NCI-H187 (cell line): ENCODE results near the gene C9orf152.
A peak's percentile ranks its signal among the peaks of the same experiment; 100 is the strongest.
"Not testable (repeated sequence)": the region's sequence is repeated elsewhere in the genome, so short reads cannot be mapped to it uniquely, and the experiment has no call there.

ENCODE experiments used
- DNase-seq, 2 experiments: peaks; one replicate each; lab custom pipeline; 2025; lab: John Stamatoyannopoulos, UW

The C9orf152 gene

DNA sequence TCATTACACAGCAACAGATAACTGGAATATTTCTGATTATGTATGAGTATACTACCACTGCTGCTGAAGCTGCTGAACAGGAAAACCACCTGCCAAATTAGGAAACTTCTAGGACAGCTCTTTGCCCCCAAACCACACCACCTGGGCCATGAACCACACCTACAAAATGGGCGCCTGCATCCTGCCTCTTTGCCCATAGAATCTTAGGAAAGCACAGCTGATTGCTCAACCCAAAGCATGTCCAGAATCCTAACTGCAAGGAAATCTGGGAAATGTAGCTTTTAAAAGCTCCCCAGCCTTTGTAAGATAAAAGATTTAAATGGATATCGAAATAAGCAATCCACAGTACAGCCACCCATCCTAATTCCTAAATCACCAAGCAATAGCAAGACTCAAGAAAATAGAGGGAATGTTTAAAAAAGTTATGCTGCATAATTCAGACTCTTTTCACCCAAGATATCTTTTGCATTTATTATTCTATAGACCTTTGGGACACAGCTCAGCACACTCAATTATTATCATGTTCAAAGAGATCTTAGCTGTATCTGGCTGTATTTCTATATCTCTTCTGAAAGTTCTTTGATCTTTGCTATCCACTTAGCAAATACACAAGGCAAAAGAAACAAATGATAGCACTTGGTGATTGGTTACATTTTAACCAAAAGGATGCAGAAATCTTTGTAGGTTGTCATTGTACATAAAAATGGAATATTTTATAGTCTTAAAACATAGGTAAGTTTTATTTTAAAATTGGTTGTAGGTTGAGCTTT is 6.8 kb upstream of the C9orf152 start:
- DNase-seq, result no peak

DNA sequence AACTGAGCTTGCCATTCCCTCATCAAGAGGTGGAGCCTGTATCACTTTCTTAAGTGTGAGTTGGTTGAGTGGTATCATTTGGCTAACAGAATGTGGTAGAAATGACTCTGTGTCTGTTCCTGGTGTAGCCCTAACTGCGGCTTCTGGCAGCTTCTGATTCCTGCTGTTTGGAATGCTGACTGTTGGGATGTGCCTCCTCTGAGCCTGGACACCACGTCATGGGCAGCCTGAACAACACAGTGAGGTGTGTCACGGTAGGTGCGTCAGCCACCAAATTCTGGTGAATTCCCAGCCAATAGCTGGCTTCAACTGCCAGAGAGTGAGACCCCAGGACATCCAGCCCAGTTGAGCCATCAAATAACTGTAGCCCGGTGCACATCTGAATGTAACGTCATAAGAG is 6.1 kb upstream of the C9orf152 start:
- no peak for DNase-seq

DNA sequence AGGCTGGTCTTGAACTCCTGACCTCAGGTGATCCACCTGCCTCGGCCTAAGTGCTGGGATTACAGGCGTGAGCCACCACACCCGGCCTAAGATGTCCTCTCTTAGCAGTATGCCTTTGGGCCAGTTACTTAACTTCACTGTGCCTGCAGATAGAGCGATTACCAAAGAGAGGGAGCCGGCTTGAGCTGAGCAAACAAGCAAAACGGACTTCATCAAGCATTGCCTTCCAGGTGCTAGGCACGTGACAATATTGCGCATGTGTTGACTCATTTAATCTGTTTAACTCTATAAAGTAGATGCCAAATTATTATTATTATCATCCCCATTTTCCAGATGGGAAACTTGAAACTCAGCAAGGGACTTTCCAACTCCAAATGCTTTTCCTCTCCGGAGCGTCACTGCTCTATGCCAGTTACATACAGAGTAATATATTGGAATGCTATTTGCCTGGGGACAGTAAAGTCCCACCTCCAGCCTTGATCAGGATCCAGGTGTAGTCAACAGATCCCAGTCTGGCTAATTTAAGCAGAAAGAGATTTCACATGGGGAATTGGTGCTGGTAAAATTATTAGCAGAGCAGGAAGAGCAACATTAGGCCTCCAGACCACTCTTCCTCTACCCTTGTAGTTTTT is 5.6 kb upstream of the C9orf152 start:
- DNase-seq, result no peak

DNA sequence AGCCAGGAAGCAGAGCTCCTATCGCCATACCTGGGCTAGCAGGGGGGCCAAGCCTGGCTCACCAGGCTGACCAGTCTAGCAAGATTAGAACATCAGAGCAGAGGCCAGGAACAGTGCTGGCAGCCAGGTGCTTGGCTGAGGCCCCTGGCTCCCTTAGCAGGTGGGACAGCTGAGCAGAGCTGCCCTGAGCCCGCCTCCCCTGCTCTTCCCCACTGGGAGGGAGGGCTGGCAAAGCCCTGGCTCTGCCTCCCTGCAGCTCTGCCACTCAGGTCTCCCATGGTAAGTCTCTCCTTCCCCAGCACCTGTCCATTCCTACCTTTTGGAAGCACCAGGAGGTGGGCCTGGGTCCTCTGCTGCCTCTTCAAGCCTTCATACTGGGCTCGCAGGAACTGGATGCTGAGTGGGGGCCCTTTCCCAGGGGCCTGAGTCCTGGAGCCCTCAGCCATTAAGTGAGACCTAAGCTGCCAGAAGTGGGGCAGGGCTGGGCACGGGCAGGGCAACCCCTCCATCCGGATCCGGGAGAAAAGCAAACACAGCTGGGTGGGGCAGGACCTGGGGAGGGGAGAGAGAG is 803 bp downstream of the C9orf152 start:
- no peak for DNase-seq

DNA sequence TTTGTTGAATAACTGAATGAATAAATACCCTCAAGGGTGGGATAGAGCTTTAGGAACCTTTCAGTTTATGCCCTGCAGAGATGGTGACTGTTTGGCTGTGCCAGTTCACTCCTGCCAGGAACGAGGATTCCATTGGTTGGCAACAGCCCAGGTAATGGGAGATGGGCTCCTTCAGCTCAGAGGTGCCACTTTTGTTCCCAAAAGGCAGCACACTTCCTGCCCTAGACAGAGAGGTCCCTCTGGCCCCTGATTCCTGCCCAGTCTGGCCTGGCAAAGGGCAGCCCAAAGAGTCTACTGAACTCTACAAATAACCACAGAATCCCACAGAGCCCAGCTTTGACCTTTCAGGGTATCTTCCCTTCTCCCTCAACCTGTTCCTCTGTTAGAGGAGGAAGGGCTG is 1.6 kb downstream of the C9orf152 start:
- no peak for DNase-seq

DNA sequence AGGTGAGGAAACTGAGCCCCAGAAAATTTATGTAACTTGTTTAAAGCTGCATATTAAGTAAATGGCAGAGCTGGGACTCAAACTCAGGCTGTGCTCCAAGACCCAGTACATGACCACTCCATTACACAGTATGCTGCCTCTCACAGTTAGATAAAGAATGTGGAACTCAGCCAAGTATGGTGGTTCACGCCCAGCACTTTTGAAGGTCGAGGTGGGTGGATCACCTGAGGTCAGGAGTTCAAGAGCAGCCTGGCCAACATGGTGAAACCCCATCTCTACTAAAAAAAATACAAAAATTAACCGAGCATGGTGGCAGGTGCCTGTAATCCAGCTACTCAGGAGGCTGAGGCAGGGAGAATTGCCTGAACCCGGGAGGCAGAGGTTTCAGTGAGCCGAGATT is 2.3 kb downstream of the C9orf152 start:
- DNase-seq, result not testable (repeated sequence)

DNA sequence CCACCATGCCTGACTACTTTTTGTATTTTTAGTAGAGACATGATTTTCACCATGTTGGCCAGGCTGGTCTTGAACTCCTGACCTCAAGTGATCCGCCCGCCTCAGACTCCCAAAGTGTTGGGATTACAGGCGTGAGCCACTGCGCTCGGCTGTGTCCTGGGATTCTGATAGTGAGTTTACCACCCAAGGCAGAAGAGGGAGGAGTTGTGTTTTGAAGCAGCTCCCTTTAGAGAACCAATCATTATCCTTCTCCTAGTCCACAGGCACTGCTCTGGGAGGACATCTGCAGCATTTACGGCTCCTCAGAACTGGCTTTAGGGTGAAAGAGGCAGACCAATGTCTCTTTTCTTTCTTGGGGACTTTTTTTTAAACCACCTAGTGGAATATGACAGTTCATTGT is 5.7 kb downstream of the C9orf152 start:
- no peak for DNase-seq

DNA sequence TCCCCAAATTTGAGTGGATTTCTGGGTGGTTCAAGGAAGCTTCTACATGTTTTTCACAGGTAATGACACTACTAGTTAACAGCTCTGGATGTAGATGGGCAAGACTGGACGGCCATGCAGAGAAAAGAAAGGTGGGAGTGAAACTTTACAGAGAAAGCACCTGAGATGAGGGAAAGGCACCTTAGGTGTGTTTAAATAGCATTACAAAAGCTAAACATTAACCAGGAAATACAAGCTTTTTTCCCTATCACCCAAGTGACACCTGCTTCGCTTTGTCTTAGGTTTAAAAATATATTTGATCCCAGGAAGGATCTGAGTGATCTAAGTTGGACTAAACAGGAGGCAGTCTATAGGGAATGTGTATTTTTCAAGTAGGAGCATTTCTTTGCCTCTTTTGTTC is 8.3 kb downstream of the C9orf152 start:
- DNase-seq, result no peak

DNA sequence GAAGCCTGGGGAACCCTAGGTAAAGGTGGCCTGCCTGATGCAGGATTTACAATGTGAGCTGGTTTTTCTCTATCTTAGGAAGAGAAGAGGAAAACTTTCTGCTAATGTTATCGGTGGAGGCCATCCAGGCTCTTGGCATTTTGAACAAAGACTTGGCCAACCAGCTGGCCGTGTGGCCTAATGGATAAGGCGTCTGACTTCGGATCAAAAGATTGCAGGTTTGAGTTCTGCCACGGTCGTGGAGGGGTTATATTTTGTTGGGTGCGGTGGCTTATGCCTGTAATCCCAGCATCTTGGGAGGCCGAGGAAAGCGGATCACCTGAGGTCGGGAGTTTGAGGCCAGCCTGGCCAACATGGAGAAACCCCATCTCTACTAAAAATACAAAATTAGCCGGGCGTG is 9.6 kb downstream of the C9orf152 start:
- no peak for DNase-seq

DNA sequence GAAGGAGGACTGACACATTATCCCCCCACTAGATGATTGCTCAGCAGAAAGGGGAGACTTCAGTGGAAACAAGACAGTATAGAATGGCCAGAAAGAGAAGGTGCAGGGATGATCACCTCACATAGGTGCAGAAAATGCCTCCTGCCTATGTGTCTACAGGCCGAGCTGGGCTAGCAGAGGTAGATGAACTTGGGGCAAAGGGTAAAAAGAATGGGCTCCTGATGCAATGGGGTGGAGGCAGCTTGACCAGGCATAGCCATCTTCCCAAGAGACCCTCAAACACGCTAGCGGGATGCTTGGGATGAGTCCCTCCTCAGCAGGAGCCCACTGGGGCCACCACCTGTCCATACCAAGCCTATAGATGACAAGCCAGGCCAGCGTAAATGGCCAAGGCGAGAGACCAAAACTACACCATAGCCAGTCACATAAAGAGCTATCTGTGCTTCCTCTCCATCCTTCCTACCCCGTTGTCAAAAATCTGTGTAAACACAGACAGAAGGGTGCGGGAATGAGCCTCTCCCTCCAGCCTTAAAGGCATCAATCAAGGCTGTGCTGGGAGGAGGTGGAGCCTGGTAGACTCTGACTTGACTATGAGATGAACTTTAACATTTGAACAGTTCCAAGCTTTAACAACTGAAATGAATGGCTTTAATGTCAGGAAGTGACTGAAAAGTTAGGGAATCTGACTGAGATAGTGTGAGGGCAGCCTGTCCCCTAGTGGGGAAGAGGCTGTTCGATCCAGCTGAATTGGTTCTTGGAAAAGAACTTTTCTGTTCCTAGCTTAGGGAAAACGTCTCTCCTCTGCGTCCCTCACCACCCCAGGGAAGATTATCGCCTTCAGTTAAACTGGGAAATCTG is 10.4 kb downstream of the C9orf152 start:
- no peak for DNase-seq

DNA sequence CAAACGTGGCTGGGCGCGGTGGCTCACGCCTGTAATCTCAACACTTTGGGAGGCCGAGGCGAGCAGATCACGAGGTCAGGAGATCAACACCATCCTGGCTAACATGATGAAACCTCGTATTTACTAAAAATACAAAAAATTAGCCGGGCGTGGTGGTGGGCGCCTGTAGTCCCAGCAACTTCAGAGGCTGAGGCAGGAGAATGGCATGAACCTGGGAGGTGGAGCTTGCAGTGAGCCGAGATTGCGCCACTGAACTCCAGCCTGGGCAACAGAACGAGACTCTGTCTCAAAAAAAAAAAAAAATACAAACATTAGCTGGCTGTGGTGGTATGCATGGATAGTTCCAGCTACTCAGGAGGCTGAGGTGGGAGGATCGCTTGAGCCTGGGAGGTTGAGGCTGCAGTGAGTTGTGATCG is 11.9 kb downstream of the C9orf152 start:
- DNase-seq, result not testable (repeated sequence)

DNA sequence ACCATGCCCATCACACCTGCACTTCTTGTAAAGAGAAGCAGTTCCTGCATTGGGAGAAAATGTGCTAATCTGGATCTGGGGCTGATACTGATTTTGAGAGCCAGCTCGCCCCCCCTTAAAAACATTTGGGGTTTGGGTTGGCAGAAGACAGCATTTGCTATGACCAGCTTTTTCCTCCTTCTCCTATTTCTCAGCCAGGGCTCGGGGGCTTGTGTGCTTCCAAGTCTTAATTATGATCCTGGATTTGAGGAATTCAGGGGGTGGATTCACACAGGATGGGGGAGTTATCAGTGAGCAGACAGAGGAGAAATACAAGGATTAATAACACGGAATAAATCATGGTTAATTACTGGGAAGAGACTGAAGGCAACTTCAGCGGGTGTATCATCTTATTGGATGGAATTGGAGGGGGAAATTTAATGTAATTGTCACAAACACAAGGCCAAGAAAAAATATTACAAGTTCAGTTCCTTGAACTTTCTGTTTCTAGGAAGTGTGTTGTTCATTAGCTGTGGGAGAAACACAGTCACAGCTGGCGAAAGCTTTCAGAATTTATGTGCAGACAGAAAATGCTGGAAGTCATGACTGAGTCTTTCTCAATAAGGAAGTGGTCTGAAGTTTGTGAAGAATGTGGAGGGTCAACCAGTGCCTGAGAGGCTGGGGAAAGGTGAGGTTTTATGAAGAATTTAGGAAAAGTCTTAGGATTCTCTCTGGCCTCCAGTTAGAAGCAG is 15.3 kb downstream of the C9orf152 start:
- DNase-seq, result no peak

DNA sequence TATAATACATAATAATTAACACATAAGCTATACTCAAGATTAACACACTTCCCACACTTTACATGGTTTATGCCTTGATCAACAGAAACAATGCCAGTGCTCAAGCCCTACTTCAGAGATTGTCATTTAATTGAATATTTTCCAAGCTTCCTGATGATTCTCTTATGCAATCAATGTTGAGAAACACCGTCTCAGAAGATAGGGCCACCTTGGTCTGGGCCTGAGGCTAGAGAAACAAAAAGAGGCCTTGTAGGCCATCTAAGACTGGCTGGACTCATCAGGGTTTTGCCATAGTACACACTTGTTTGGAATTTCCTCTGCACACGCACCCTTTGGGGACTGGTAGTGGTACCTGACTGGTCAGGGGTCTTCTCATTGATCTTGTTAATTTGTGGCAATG is 16.3 kb downstream of the C9orf152 start:
- no peak for DNase-seq

DNA sequence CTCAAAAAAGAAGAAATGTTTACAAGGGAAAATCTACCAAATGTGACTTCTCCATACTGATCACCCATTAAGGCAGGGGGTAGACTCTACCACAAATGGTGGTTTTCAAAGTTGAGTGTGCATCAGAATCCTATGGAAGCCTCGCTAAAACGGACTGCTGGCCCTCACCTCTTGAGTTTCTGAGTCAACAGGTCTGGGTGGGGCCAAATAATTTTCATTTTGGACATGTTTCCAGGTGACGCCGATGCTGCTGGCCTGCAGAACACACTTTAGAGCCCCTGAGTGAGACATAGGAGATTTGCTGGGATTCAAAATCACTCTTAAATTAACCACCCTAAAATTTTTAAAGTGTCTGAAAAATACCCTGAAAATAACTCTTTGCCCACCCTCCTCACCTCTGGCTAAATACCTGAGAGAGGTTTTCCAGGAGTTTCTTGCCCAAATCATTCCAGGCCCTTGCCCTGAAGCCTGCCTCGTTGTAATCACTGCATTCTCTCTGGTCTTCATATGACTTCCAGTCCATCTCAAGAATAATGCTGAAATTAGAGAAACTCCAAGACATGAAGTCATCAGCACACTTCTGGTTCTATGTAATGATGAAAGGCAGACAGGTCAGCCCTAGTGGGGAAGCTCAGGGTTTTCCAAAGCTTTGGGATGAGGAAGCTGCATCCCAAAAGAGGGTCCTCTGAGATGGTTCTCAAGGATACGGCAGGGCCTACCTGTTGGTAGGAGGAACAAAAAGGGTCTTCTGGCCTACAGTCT is 18.2 kb downstream of the C9orf152 start:
- no peak for DNase-seq

DNA sequence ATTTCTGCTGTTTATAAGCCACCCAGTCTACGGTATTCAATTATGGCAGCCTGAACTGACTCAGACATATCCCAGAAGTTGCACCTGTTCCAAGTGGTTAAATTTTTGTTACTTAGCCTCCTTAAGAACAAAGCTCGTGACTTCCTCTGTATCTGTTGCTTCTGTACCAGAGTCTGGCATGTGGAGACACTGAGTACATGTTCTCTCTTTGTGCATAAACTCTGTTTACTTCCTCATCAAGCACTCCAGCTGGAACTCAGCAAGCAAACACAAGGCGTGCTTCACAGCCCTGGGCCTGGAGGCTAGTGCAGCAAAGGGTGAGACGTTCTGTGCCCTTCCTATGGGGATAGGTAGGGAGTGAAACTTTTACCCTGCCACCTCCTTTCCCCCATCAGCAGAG is 19.0 kb downstream of the C9orf152 start:
- no peak for DNase-seq

DNA sequence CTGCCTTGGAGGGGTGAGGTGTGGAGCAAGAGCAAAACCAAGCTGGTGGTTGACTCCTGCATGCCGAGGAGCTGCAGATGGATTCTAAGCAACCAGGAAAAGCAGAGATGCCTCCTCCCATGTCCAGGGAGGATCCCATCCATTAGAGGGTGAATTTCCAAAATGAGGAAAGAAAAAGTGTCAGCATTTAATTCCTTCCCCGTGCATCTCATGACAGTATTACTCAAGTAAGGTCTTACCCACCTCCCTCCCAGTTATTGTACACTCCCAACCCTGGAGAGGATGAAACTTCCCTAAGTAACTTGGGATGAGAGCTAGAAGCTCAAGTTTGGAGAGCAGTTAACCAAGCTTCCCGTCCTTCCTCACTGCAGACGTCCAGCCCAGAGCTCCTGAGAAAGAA is 19.9 kb downstream of the C9orf152 start:
- DNase-seq, result no peak

DNA sequence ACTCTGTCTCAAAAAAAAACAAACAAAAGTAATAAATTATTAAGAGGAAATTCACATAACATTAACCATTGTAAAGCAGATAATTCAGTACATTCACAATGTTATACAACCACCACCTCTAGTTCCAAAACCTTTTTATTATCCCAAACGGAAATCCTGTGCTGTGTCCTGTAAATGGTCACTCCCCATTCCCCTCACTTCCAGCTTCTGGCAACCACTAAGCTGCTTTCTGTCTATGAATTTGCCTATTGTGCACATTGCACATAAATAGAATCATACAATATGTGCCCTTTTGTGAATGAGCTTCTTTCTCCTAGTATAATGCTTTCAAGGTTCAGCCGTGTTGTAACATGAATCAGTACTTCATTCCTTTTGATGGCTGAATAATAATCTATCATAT is 20.8 kb downstream of the C9orf152 start:
- DNase-seq, result no peak

DNA sequence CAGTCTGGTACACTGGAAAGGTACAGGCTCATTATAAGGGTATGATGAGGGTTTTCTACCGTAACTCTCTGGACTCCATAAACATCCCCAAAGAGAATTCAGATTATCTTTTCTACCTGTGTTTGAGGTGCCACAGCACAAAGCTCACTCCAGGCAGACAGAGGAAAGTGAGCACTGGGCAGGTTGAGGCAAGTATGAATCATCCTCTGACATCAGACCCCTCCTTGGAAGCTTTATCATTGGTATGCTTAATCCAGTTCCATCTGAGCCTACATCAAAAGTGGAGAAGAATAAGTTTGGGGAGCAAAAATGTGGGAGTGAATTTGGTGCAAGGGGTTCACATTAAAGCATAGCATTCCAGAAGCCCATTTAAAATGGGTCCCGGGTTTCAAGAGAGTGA is 21.7 kb downstream of the C9orf152 start:
- no peak for DNase-seq

DNA sequence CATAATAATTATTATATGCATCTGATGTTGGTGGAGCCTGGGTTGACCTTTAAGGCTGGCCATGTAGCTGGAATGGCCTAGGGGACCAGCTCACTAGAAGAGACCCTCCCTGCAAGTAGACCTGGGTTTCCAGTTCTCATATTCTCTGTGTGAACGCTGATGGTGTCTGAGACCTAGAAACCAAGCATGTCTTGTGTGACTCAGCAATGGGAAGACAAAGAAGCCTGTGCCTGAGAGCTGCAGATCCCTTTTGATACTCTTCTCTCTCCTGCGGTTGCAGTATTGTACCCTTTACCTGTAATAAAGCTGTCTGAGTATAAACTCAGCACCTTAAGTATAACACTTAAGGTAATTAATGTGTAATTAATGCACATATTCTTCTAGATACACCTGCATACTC is 22.2 kb downstream of the C9orf152 start:
- DNase-seq, result no peak

DNA sequence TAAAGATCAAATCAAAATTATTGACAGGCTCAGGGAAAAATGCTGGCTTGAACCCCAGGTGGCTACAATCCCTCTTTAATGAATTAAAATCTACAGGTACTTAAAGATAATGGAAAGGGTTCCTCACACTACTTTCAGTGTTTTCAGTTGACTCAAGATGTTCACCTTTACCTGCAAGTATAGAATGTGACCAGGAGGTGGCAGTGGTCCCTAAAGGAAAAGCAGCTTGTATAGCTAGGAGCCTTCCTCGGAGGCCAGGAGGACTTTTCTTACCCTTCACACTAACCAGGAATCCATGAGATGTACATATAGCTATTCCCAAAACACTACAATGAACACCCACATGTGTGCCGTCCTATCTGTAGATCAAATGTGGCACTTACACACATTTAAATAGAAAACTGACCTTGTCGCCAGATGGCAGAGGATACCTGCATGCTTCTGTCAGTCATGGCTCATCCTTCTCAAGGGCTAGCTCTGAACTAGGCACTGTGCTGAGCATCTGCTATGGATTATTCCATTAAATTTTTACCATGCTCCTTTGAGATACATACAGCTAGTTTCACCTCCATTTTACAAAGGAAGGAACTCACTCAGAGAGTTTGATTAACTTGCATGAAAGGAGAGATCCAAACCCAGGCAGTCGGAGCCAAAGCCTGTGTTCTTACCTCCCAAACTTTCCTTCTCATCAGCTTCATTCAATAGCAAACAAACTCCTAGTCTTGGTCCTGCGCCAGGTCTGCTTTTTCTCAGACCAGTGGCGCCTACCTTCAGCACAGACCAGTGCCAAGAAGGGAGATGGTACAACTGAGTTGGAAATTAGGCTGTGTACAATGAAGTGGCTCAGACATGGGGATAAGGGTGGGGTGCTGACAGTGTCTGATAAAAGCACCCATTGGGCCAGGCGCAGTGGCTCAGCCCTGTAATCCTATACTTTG is 24.5 kb downstream of the C9orf152 start:
- peak; percentile 3 to 15 for DNase-seq
